Hepatocyte (in vitro differentiated cells): ENCODE data around the gene FHOD3. TPM values are rescaled to one million over a fixed set of nuclear protein-coding genes. Genes with fewer than 3 reads are reported as not detected.

ENCODE experiments used
- DNase-seq: peaks from one replicate; pipeline ENCODE4 v3.0.0-alpha.2; 2016; ENCODE audit warnings: low spot score
- H2AFZ ChIP-seq: fragments of 200-600 bp; sonication (generic); 2 replicates; pipeline ENCODE4 v1.6.0; 2016; ENCODE audit warnings: antibody characterized with exemption, mild to moderate bottlenecking
- H3K27ac ChIP-seq: fragments of 200-600 bp; sonication (generic); 2 replicates; pipeline ENCODE4 v1.5.1; 2016; ENCODE audit warnings: mild to moderate bottlenecking
- H3K27me3 ChIP-seq: fragments of 200-600 bp; sonication (generic); 2 replicates; pipeline ENCODE4 v1.6.1; 2016
- H3K36me3 ChIP-seq: fragments of 200-600 bp; sonication (generic); replicated peaks from 2 replicates; pipeline ENCODE4 v1.5.1; 2016; ENCODE audit warnings: low read depth; ENCODE audit not compliant: insufficient read depth
- H3K4me1 ChIP-seq: fragments of 200-600 bp; sonication (generic); 2 replicates; pipeline ENCODE4 v1.5.1; 2016; ENCODE audit warnings: mild to moderate bottlenecking, moderate library complexity; ENCODE audit not compliant: insufficient read depth
- H3K4me2 ChIP-seq: fragments of 200-600 bp; sonication (generic); 2 replicates; pipeline ENCODE4 v1.6.0; 2016
- H3K4me3 ChIP-seq: fragments of 200-600 bp; sonication (generic); 2 replicates; pipeline ENCODE4 v1.5.1; 2016; ENCODE audit warnings: mild to moderate bottlenecking
- H3K79me2 ChIP-seq: fragments of 200-600 bp; sonication (generic); 2 replicates; pipeline ENCODE4 v1.6.0; 2017; ENCODE audit warnings: mild to moderate bottlenecking
- H3K9me2 ChIP-seq: fragments of 200-600 bp; sonication (generic); replicated peaks from 2 replicates; pipeline ENCODE4 v1.6.0; 2017; ENCODE audit warnings: mild to moderate bottlenecking; ENCODE audit not compliant: insufficient read depth
- H3K9me3 ChIP-seq: fragments of 200-600 bp; sonication (generic); 2 replicates; pipeline ENCODE4 v1.5.1; 2016; ENCODE audit warnings: low read depth, mild to moderate bottlenecking
- H4K20me1 ChIP-seq: fragments of 200-600 bp; sonication (generic); 2 replicates; pipeline ENCODE4 v1.6.0; 2016; ENCODE audit warnings: mild to moderate bottlenecking; ENCODE audit not compliant: insufficient read depth, poor library complexity, severe bottlenecking
- CTCF ChIP-seq: fragments of 200-600 bp; sonication (generic); IDR thresholded peaks from 2 replicates; pipeline ENCODE4 v1.5.1; 2016; ENCODE audit warnings: antibody characterized with exemption, mild to moderate bottlenecking; ENCODE audit not compliant: poor library complexity
- EZH2 ChIP-seq: fragments of 200-600 bp; sonication (generic); IDR thresholded peaks from 2 replicates; pipeline ENCODE4 v1.6.1; 2016; ENCODE audit warnings: antibody characterized with exemption, mild to moderate bottlenecking, borderline replicate concordance
- EZH2phosphoT487 ChIP-seq: fragments of 200-600 bp; sonication (generic); IDR thresholded peaks from one replicate; pipeline ENCODE4 v1.6.1; 2018; ENCODE audit warnings: antibody characterized with exemption, mild to moderate bottlenecking, low read depth, moderate library complexity; ENCODE audit not compliant: unreplicated experiment, severe bottlenecking
- WGBS: methylation state at CpG from one replicate; pipeline ENCODE4 v1.1.6; 2016; ENCODE audit warnings: low lambda C conversion rate; ENCODE audit errors: missing lambda C conversion rate; 5-methylcytosine and 5-hydroxymethylcytosine counted together
- polyA plus RNA-seq: library from polyadenylated mRNA; unstranded; fragments of >200 nt; fragmentation: Nextera tagmentation; extraction: Ambion mirVana; gene quantifications from 2 replicates; pipeline ENCODE4 v1.2.1, GENCODE V29; 2016
- total RNA-seq: library from RNA; depleted of rRNA; stranded (reverse); fragments of >200 nt; gene quantifications from 2 replicates; pipeline ENCODE4 v1.2.3, GENCODE V29; 2014

Gene FHOD3
- total and polyA plus RNA-seq, 2 experiments from 2014 or later = 1.7 to 2.7 TPM

- 77% methylated on average over 6 of the region's 6 CpGs for WGBS
- Histone ChIP-seq H3K4me3 (no peak overlapping the region), H3K4me2 (no peak overlapping the region), H3K4me1 (no peaks in the 10 kb centered on the region), H4K20me1 (no peaks in the 10 kb centered on the region), H2AFZ (no peak overlapping the region), H3K27ac (no peak overlapping the region), H3K9me3 (no peaks in the 10 kb centered on the region), H3K9me2 (no peaks in the 10 kb centered on the region), H3K36me3 (no peaks in the 10 kb centered on the region), H3K27me3 (no peaks in the 10 kb centered on the region), H3K79me2 (no peaks in the 10 kb centered on the region)
- TF ChIP-seq EZH2 (no peak), EZH2phosphoT487 (no peak), CTCF (no peak)
- no peak for DNase-seq
Observed at GRCh38 chr18:36744261-36744876, 446.9 kb downstream of the FHOD3 start.

DNA sequence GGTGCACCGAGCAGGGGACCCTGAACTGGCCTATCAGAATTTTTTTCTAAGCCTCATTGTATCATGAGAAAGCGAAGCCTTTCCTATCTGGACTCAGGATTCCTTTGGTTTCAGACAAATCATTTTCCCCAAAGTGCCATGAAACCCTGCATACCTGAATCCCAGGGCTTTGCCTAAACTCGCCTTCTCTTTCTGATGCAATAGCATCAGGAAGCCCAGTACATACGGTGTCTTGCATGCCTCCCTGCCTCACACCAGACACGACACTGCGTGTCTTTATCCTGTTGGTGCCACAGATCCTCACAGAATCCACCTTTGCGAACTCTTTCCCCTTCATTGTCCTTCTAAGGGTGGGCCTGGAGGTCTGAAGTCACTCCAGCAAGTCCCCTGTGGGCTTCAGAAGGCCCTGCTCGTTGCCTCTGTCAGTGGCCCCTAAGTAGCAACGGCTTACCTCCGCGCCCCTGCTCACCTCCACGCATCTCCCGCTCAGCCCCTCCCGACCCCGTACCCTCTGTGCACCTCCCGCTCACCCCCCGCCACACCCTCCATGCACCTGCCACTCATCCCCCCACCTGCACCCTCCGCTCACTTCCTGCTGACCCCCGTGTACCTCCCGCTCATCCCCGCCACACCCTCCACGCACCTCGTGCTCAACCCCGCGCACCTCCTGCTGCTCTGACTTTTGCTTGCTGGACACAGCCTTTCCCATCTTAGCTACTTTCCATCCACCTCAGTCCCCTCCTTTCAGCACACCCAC is 447.9 kb downstream of the FHOD3 start:
- WGBS = 96% methylated on average over 22 of the region's 25 CpGs
- Histone ChIP-seq H3K36me3 (no peaks in the 10 kb centered on the region), H3K9me3 (no peaks in the 10 kb centered on the region), H3K27ac (no peak overlapping the region), H3K79me2 (no peaks in the 10 kb centered on the region), H3K4me1 (no peaks in the 10 kb centered on the region), H3K27me3 (no peaks in the 10 kb centered on the region), H4K20me1 (no peaks in the 10 kb centered on the region), H3K9me2 (no peaks in the 10 kb centered on the region), H3K4me2 (no peak overlapping the region), H3K4me3 (no peak overlapping the region), H2AFZ (no peak overlapping the region)
- TF ChIP-seq CTCF (no peak), EZH2phosphoT487 (no peak), EZH2 (no peak)
- no peak for DNase-seq

DNA sequence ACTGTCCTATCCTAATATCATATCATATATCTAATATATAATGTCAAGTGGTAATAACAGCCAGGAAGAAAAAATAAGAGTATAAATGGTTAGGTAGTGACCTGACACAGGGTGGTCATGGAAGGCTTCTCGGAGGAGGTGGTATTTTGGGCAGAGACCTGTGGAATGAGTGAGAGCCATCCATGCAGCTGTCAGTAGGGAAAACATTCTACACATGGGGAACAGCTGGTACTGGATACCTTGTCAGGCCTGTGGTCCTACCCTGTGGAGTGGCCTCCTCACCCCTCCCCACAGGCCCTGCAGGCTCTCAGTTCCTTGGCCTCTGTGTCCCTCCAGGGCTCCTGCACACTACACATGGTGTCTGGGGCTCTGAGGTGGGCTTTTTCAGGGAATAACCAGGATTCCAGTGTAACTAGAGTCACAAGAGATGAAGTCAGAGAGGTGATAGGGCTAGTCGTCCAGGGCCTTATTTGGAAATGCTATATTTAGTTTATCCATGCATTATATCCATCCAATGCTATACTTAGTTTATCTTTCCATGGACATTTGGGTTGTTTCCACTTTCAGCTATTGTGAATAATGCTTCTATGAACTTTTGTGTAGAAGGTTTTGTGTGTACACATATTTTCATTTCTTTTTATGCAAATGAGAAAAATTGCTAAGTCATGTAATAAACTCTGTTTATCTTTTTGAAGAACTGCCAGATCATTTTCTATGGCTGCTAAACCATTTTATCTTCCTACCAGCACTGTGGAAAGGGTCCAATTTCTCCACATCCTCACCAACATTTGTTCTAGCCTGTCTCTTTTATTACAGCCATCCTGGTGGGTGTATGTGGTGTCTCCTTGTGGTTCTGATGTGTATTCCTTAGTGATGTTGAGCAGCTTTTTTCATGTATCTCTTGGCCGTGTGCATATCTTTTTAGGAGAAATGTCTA is 455.7 kb downstream of the FHOD3 start:
- Histone ChIP-seq H3K27ac (no peak overlapping the region), H3K27me3 (no peaks in the 10 kb centered on the region), H3K9me3 (no peaks in the 10 kb centered on the region), H3K4me2 (no peak overlapping the region), H3K4me3 (no peak overlapping the region), H3K79me2 (no peaks in the 10 kb centered on the region), H3K36me3 (no peaks in the 10 kb centered on the region), H3K9me2 (no peaks in the 10 kb centered on the region), H3K4me1 (no peaks in the 10 kb centered on the region), H2AFZ (no peak overlapping the region), H4K20me1 (no peaks in the 10 kb centered on the region)
- TF ChIP-seq EZH2 (no peak), EZH2phosphoT487 (no peak), CTCF (no peak)
- DNase-seq = no peak
- 69% methylated on average over 3 of the region's 3 CpGs for whole genome bisulfite sequencing
